Tongue (tissue), 2 donors: ENCODE results near the gene MARK3. TPM values are rescaled to one million over a fixed set of nuclear protein-coding genes. Genes with fewer than 3 reads are reported as not detected.

Experiments
- DNase-seq: peaks from one replicate; pipeline ENCODE4 v3.0.0-alpha.2; 2015
- total RNA-seq: library from RNA; depleted of rRNA; stranded (reverse); fragments of >200 nt; gene quantifications from one replicate; pipeline ENCODE4 v1.2.3, GENCODE V29; 2014

The MARK3 gene
- total RNA-seq, 1 donor from 2014 or later = 77.9 TPM

GRCh38 chr14:103526914-103527248, 141.7 kb downstream of the MARK3 start:
- DNase-seq = no peak

GRCh38 chr14:103527408-103528145, 142.4 kb downstream of the MARK3 start:
- no peak for DNase-seq

GRCh38 chr14:103528146-103528586, 143.0 kb downstream of the MARK3 start:
- DNase-seq = no peak

- DNase-seq = peak; percentile 94
Measured at GRCh38 chr14:103528587-103529382, 143.6 kb downstream of the MARK3 start, which contains the start of gene TRMT61A. Gene TRMT61A, plus strand, starts transcription at chr14:103529196. Its CDS starts 783 bp downstream, at chr14:103529979.

- DNase-seq = no peak
Measured at GRCh38 chr14:103529383-103530365, 144.5 kb downstream of the MARK3 start.

- peak; percentile 63 for DNase-seq
Measured at GRCh38 chr14:103530390-103530789, 145.2 kb downstream of the MARK3 start.

- DNase-seq = no peak
Measured at GRCh38 chr14:103530831-103531230, 145.6 kb downstream of the MARK3 start.

GRCh38 chr14:103531421-103532215, 146.4 kb downstream of the MARK3 start:
- no peak for DNase-seq

- DNase-seq = no peak
Measured at GRCh38 chr14:103532216-103533136, 147.3 kb downstream of the MARK3 start.

GRCh38 chr14:103533137-103533998, 148.2 kb downstream of the MARK3 start:
- DNase-seq = no peak

GRCh38 chr14:103533999-103534575, 148.9 kb downstream of the MARK3 start:
- DNase-seq = no peak

- DNase-seq = no peak
Measured at GRCh38 chr14:103534576-103535061, 149.4 kb downstream of the MARK3 start.

GRCh38 chr14:103535081-103535890, 150.1 kb downstream of the MARK3 start:
- DNase-seq = no peak

- DNase-seq = no peak
Measured at GRCh38 chr14:103535891-103536565, 150.8 kb downstream of the MARK3 start.

GRCh38 chr14:103536693-103537092, 151.5 kb downstream of the MARK3 start:
- DNase-seq = no peak

GRCh38 chr14:103537175-103537990, 152.2 kb downstream of the MARK3 start:
- DNase-seq = no peak
